ENCODE measurements around the gene ZDHHC21.

DNA sequence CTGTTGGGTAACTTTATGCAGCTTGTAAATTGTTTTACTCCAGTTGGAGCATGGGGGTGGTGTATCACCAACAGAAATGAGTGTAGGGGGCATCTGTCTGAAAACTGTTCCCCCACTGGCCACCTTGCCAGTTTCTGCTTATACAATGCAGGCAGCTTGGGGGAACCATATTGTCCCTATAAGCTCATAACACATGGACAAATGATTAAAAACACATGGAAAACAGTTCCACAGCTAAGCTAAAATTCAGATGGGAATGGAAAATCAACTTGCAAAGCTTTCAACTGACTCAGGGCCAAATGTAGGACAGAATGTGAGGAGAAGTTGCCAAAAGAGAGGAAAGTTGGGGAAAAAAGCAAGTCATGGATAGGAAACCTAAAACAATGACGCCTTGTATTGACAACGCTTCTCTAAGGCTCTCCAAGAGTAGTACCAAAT lies 37.2 kb upstream of the ZDHHC21 start:
- TF ChIP-seq, protein P1, sequence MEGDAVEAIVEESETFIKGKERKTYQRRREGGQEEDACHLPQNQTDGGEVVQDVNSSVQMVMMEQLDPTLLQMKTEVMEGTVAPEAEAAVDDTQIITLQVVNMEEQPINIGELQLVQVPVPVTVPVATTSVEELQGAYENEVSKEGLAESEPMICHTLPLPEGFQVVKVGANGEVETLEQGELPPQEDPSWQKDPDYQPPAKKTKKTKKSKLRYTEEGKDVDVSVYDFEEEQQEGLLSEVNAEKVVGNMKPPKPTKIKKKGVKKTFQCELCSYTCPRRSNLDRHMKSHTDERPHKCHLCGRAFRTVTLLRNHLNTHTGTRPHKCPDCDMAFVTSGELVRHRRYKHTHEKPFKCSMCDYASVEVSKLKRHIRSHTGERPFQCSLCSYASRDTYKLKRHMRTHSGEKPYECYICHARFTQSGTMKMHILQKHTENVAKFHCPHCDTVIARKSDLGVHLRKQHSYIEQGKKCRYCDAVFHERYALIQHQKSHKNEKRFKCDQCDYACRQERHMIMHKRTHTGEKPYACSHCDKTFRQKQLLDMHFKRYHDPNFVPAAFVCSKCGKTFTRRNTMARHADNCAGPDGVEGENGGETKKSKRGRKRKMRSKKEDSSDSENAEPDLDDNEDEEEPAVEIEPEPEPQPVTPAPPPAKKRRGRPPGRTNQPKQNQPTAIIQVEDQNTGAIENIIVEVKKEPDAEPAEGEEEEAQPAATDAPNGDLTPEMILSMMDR (IDR thresholded peaks at IDR 0.05 in 2 of 3, conservative IDR thresholded peaks at IDR 0.05 in 1 of 3; ENCODE audit: insufficient read depth in 2 of 3, low read depth in 1 of 3, low read length in 3 of 3): no peak
- TF ChIP-seq MAFK (IDR thresholded peaks at IDR 0.05; ENCODE audit: low read length): no peak
- no peak for TF ChIP-seq FIP1L1 (IDR thresholded peaks at IDR 0.05; ENCODE audit: low read depth, low read length, poor library complexity, severe bottlenecking)
- no peak for TF ChIP-seq JUND (IDR thresholded peaks at IDR 0.05; ENCODE audit: borderline replicate concordance, low read depth, low read length)
- TF ChIP-seq JUND (tag; IDR thresholded peaks at IDR 0.05; ENCODE audit: borderline replicate concordance, low read depth, low read length): no peak
- no peak for TF ChIP-seq POLR2AphosphoS5 (IDR thresholded peaks at IDR 0.05; ENCODE audit: control insufficient read depth, insufficient read depth, low read depth, low read length)
- no peak for TF ChIP-seq EP300 (IDR thresholded peaks at IDR 0.05; ENCODE audit: low read length)
- no peak for TF ChIP-seq PHF8 (IDR thresholded peaks at IDR 0.05; ENCODE audit: borderline replicate concordance, low read length)
- TF ChIP-seq FOXM1 (IDR thresholded peaks at IDR 0.05; ENCODE audit: low read depth): no peak
- no peak for TF ChIP-seq FOXM1 (CRISPR knock-in tag; IDR thresholded peaks at IDR 0.05; ENCODE audit: low read depth)
- TF ChIP-seq POLR2A (conservative IDR thresholded peaks at IDR 0.05): no peak

All from K562 (cell line).